Coronary artery (tissue), 2 donors: ENCODE data around the gene LCLAT1.
"Not testable (repeated sequence)": the region's sequence is repeated elsewhere in the genome, so short reads cannot be mapped to it uniquely, and the experiment has no call there.

Experiments used
- DNase-seq: peaks from one replicate; pipeline ENCODE4 v3.0.0-alpha.2; 2017; ENCODE audit warnings: low spot score
- H3K27ac ChIP-seq, 2 donors: fragments of 200-600 bp; sonication (generic); one replicate each; pipeline ENCODE4 v1.5.1; 2016 to 2019
- H3K4me3 ChIP-seq: fragments of 200-600 bp; sonication (generic); 2 replicates; pipeline ENCODE4 v1.5.1; 2016; ENCODE audit warnings: mild to moderate bottlenecking, moderate library complexity
- TF ChIP-seq, protein P1 (sequence below): fragments of 200-600 bp; sonication (generic); IDR thresholded peaks from one replicate; pipeline ENCODE4 v1.5.1; 2019; ENCODE audit warnings: antibody characterized with exemption

Gene LCLAT1

DNA sequence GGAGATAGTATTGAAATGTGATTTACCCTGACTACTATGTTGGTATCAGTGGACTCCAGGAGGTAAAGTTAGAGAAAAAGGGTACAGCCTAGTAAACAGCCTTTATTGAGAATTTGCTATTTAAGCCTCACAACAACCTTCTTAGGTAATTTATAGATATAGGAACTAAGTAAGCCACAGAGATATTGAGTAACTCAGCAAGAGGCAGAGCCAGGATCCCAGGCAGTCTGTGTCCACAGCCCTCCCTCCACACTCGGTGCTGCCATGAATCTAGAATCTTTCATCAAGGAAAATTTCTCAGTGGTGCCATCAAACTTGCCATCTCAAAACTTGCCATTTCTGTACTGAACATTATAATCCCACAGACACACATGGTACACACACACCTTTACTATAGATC is 189.3 kb downstream of the LCLAT1 start:
- TF ChIP-seq, protein P1, sequence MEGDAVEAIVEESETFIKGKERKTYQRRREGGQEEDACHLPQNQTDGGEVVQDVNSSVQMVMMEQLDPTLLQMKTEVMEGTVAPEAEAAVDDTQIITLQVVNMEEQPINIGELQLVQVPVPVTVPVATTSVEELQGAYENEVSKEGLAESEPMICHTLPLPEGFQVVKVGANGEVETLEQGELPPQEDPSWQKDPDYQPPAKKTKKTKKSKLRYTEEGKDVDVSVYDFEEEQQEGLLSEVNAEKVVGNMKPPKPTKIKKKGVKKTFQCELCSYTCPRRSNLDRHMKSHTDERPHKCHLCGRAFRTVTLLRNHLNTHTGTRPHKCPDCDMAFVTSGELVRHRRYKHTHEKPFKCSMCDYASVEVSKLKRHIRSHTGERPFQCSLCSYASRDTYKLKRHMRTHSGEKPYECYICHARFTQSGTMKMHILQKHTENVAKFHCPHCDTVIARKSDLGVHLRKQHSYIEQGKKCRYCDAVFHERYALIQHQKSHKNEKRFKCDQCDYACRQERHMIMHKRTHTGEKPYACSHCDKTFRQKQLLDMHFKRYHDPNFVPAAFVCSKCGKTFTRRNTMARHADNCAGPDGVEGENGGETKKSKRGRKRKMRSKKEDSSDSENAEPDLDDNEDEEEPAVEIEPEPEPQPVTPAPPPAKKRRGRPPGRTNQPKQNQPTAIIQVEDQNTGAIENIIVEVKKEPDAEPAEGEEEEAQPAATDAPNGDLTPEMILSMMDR = no peak
- Histone ChIP-seq H3K27ac (no peak overlapping the region), H3K4me3 (no peak overlapping the region)
- no peak for DNase-seq

DNA sequence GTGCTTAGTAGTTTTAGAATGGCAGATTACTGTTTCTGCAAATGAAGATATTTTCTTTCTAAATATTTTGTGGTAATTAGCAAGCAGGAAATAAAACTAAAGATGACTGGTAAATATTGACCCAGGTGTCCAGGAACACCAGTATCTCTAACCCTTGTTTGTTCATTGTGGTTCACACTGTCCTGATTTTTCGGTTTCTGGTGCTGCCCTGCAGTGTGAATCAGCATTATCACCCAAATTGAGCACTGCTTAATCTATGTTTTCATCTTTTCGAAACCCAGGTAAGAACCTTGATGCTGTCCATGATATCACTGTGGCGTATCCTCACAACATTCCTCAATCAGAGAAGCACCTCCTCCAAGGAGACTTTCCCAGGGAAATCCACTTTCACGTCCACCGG is 192.8 kb downstream of the LCLAT1 start:
- TF ChIP-seq, protein P1 = no peak
- DNase-seq = no peak
- H3K27ac ChIP-seq = no peak overlapping the region
- H3K4me3 ChIP-seq = no peak overlapping the region

DNA sequence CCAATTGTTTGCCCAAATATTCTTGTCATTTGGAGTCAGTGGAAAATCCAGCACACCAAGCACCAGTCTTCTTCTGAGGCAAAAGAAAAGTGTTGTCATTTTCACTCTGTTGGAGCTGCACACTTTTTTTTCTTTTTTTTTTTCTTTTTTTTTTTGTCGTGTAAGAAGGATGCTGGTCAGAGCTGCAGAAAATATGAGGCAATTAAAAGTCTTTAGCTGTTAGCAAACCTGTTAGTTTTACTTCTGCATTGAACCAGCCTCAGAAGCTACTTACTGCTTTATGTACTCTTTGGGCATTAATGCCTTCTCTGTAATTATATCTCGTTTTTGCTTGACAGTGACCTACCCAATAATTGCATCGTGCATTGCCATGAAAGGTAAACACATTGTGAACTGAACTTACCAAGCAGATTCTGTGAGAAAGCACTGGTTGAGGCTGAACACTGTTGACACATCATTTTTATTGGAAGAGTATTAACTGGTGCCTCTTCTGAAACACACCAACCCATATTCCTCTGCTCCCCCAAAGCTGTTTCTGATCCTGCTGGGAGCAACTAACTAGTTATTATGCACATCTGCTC is 194.8 kb downstream of the LCLAT1 start:
- DNase-seq = no peak
- TF ChIP-seq, protein P1 = no peak
- Histone ChIP-seq H3K4me3 (no peak overlapping the region), H3K27ac (peak overlapping the region in 1 of 2 donors; percentile 15)

DNA sequence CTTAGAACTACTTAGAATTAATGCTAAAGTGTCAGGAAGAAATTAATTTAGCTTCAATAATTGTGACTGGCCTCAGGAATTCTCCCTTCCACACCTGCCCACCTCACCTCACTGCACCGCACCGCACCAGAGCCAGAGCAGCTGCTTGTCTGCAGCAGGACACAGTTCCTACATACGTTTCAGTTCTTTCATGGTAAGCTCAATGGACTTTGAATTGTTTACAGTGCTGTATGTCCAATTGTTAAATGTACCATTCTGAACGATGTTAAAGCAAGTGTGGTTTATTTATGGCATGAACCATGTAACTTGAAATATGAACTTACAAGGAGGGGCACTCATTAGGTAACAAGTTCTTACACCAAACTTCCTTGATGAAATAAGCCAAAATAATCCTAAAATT is 196.0 kb downstream of the LCLAT1 start:
- not testable (repeated sequence) for DNase-seq, H3K4me3 ChIP-seq, H3K27ac ChIP-seq

DNA sequence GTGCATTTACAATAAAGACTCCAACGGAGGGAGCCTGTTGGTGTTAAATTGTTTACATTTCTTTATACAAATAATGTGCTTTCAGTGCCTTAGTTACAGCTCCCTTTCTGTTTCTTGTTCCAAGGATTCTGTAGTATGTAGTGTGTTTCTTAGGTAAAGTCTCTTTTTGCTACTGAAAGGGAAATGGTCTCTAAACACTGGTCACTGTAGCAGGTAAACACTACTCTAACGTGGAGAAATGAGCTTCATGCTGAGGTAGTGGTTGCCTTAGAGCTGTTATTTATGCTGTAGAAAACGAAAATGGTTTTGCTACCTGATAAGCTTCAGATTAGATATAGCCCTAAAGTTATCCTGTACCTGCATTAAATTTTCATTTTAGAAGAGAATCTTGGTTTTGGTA is 196.6 kb downstream of the LCLAT1 start:
- Histone ChIP-seq H3K4me3 (no peak overlapping the region), H3K27ac (no peak overlapping the region)
- TF ChIP-seq, protein P1 = no peak
- no peak for DNase-seq

DNA sequence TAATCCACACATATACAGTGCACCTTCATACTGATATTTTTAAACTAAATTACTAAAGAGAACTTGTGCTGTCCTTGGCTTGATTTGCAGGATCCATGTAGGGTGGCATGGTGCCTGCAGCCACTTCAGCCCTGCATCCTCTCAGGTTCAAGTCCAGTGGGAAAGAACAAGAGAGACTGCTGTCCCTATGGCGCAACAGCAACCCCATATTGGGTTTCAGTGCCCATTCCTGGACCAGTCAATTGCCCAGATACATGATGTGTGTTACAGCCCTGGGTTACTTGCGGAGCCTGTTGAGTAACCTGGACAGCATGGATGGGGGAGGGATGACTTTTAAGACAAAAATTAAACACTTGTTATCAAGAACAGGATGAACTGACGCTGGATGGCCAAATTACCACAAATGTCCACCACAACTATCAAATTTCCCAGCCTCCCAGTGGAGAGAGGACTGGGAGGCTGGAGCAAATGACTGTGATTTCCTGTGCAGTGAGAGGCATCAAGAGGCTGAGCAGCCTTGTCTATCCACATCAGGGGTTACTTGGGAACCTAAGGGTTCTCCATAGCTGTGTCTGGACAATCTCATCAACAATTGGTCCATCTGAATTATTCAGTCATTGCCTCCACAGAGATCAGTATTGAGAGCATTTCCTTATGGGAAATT is 198.2 kb downstream of the LCLAT1 start:
- DNase-seq = no peak
- Histone ChIP-seq H3K27ac (no peak overlapping the region), H3K4me3 (no peak overlapping the region)
- TF ChIP-seq, protein P1 = no peak

DNA sequence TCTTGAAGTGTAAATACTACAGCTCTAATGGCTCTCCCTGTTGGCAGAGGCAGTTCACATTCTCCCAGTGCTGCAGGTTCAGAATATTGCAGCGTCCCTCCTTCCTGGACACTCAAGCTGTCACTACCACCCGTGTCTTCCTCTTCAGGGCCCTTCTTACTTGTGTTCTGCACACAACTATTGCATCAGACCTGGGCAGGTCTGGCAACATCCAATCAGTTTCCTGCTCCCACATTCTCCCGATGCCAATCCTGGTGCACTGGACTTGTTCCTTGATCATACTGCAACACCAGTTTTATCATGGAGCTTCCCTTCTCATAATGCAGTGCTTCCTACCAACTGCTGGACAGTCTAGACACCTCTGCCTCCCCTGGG is 198.7 kb downstream of the LCLAT1 start:
- Histone ChIP-seq H3K27ac (no peak overlapping the region), H3K4me3 (no peak overlapping the region)
- no peak for DNase-seq
- TF ChIP-seq, protein P1 = no peak
